ENCODE results near the gene FBXL4.

The FBXL4 gene

GRCh38 chr6:98941319-98941718, 6.4 kb downstream of the FBXL4 start:
- no peak for TF ChIP-seq CTCF (IDR thresholded peaks at IDR 0.05; ENCODE audit: insufficient read depth, low read depth, low read length, missing control alignments)
- H3K4me3 ChIP-seq (ENCODE audit: low read length), result no peak overlapping the region
- no peak for DNase-seq (ENCODE audit: low read depth)

GRCh38 chr6:98937351-98937750, 10.4 kb downstream of the FBXL4 start:
- TF ChIP-seq CTCF (IDR thresholded peaks at IDR 0.05; ENCODE audit: insufficient read depth, low read depth, low read length, missing control alignments), result no peak
- H3K4me3 ChIP-seq (ENCODE audit: low read length), result no peak overlapping the region
- DNase-seq (ENCODE audit: low read depth), result no peak

GRCh38 chr6:98932381-98932780, 15.4 kb downstream of the FBXL4 start:
- DNase-seq (ENCODE audit: low read depth), result no peak
- no peak for TF ChIP-seq CTCF (IDR thresholded peaks at IDR 0.05; ENCODE audit: insufficient read depth, low read depth, low read length, missing control alignments)
- H3K4me3 ChIP-seq (ENCODE audit: low read length), result no peak overlapping the region

GRCh38 chr6:98931696-98932095, 16.1 kb downstream of the FBXL4 start:
- TF ChIP-seq CTCF (IDR thresholded peaks at IDR 0.05; ENCODE audit: insufficient read depth, low read depth, low read length, missing control alignments), result no peak
- no peak overlapping the region for H3K4me3 ChIP-seq (ENCODE audit: low read length)
- no peak for DNase-seq (ENCODE audit: low read depth)

- DNase-seq (ENCODE audit: low read depth), result no peak
- H3K4me3 ChIP-seq (ENCODE audit: low read length), result no peak overlapping the region
- TF ChIP-seq CTCF (IDR thresholded peaks at IDR 0.05; ENCODE audit: insufficient read depth, low read depth, low read length, missing control alignments), result no peak
Observed at GRCh38 chr6:98929498-98930060, 18.2 kb downstream of the FBXL4 start.

GRCh38 chr6:98928688-98929087, 19.1 kb downstream of the FBXL4 start:
- no peak for TF ChIP-seq CTCF (IDR thresholded peaks at IDR 0.05; ENCODE audit: insufficient read depth, low read depth, low read length, missing control alignments)
- no peak for DNase-seq (ENCODE audit: low read depth)
- no peak overlapping the region for H3K4me3 ChIP-seq (ENCODE audit: low read length)

- no peak for TF ChIP-seq CTCF (IDR thresholded peaks at IDR 0.05; ENCODE audit: insufficient read depth, low read depth, low read length, missing control alignments)
- H3K4me3 ChIP-seq (ENCODE audit: low read length), result no peak overlapping the region
- no peak for DNase-seq (ENCODE audit: low read depth)
Observed at GRCh38 chr6:98927534-98927933, 20.2 kb downstream of the FBXL4 start.

Measured in epithelial cell of esophagus (primary cell).